K562 (cell line): ENCODE results near the gene FGF21. TPM values are rescaled to one million over a fixed set of nuclear protein-coding genes. Genes with fewer than 3 reads are reported as not detected.

ENCODE experiments used
- ESRRB ChIP-seq: fragments of 250-450 bp; sonication (Bioruptor Pico); IDR thresholded peaks from 2 replicates; pipeline ENCODE4 v1.5.0; 2020; ENCODE audit warnings: mild to moderate bottlenecking, moderate library complexity, borderline replicate concordance
- FOS ChIP-seq: IDR thresholded peaks from 3 replicates; pipeline ENCODE4 v1.6.1; 2011; ENCODE audit not compliant: insufficient read length; ENCODE audit errors: extremely low read depth
- FOSL1 ChIP-seq: fragments of 200-800 bp; sonication (Bioruptor generic); conservative IDR thresholded peaks from 2 replicates; pipeline ENCODE4 v1.6.1; 2016; ENCODE audit warnings: missing genetic modification characterization, missing compliant biosample characterization
- JUNB ChIP-seq: fragments of 450-650 bp; formaldehyde crosslinking; conservative IDR thresholded peaks from 2 replicates; pipeline ENCODE4 v1.4.0; 2020; ENCODE audit warnings: mild to moderate bottlenecking
- MAFF ChIP-seq: IDR thresholded peaks from 2 replicates; pipeline ENCODE4 v1.6.1; 2012; ENCODE audit warnings: low read length, improper control_type of control experiment
- MAFK ChIP-seq: IDR thresholded peaks from 2 replicates; pipeline ENCODE4 v1.6.1; 2011; ENCODE audit warnings: low read length, improper control_type of control experiment
- MGA ChIP-seq: fragments of 450-650 bp; IDR thresholded peaks from 2 replicates; pipeline ENCODE4 v1.6.1; 2016; ENCODE audit warnings: mild to moderate bottlenecking, moderate library complexity
- NBN ChIP-seq: fragments of 450-650 bp; IDR thresholded peaks from 2 replicates; pipeline ENCODE4 v1.6.1; 2016; ENCODE audit warnings: low read depth, mild to moderate bottlenecking
- POLR3G ChIP-seq: IDR thresholded peaks from 2 replicates; pipeline ENCODE4 v1.6.1; 2011; ENCODE audit not compliant: insufficient read length, insufficient replicate concordance; ENCODE audit errors: extremely low read depth
- SNIP1 ChIP-seq: fragments of 450-650 bp; IDR thresholded peaks from 2 replicates; pipeline ENCODE4 v1.7.1; 2017; ENCODE audit warnings: low read depth, mild to moderate bottlenecking
- SREBF2 ChIP-seq: sonication (generic); formaldehyde crosslinking; IDR thresholded peaks from 2 replicates; pipeline ENCODE4 v1.4.0; 2020; ENCODE audit warnings: mild to moderate bottlenecking, missing genetic modification reagents
- TOE1 ChIP-seq, 2 experiments: fragments of 450-650 bp in 1 of 2; sonication (generic) in 1 of 2; formaldehyde crosslinking in 1 of 2; IDR thresholded peaks; 2 replicates each; pipeline versions ENCODE4 v1.7.1 to v1.8.0; 2016 to 2022; ENCODE audit warnings: borderline replicate concordance in 2 of 2, mild to moderate bottlenecking in 2 of 2, antibody characterized with exemption in 1 of 2, inconsistent platforms in 1 of 2, low read depth in 1 of 2, missing genetic modification reagents in 1 of 2, moderate library complexity in 1 of 2
- ZBTB8A ChIP-seq: fragments of 450-650 bp; IDR thresholded peaks from 2 replicates; pipeline ENCODE4 v1.6.1; 2018; ENCODE audit warnings: mild to moderate bottlenecking, moderate library complexity; ENCODE audit not compliant: partially characterized antibody
- polyA plus RNA-seq, 8 experiments: library from polyadenylated mRNA; depleted of rRNA in 4 of 8; stranded (reverse) in 5 of 8; unstranded in 3 of 8; fragments of >200 nt; fragmentation: Nextera tagmentation in 2 of 8; fragmentation: Illumina TruSeq in 1 of 8; extraction: Ambion mirVana in 2 of 8; extraction: Trizol in 1 of 8; gene quantifications; 2 replicates each; pipeline versions ENCODE4 v1.2.1 to v1.2.3, GENCODE V29; 2011 to 2014; ENCODE audit warnings: inconsistent platforms in 1 of 8, missing spikeins in 1 of 8
- total RNA-seq, 7 experiments: library from RNA; depleted of rRNA in 6 of 7; stranded (reverse); fragments of >200 nt in 6 of 7; fragmentation: Illumina TruSeq in 2 of 7; extraction: Trizol in 2 of 7; gene quantifications; 2 replicates each; pipeline versions ENCODE4 v1.2.1 to v1.2.3, GENCODE V29; 2011 to 2021; ENCODE audit warnings: low replicate concordance in 1 of 7

FGF21 gene
- total and polyA plus RNA-seq, 9 of the 15 experiments (the other 6 are each of a cell fraction or from before 2014, with no cell fraction given), result 0.04 to 0.77 (median 0.09) TPM; not detected in 6

- peak; percentile 94 for TF ChIP-seq MGA
- no peak for TF ChIP-seq ESRRB (CRISPR knock-in tag)
- peak; percentile 61 for TF ChIP-seq FOS
- TF ChIP-seq NBN, result peak; percentile 68; the same call in 1 of the 2 replicates
- peak; percentile 96 for TF ChIP-seq TOE1 (IDR thresholded peaks at IDR 0.05; ENCODE audit: borderline replicate concordance)
- no peak for TF ChIP-seq TOE1 (CRISPR knock-in tag; IDR thresholded peaks at IDR 0.05; ENCODE audit: borderline replicate concordance, low read depth)
- TF ChIP-seq SNIP1, result no peak
- TF ChIP-seq SREBF2 (CRISPR knock-in tag), result no peak
- peak; percentile 39; the same call in 1 of the 2 replicates for TF ChIP-seq MAFK
- TF ChIP-seq POLR3G, result no peak
- TF ChIP-seq MAFF, result peak; percentile 66; the same call in 1 of the 2 replicates
- no peak for TF ChIP-seq ZBTB8A
- no peak; the same call in 1 of the 2 replicates for TF ChIP-seq JUNB
- TF ChIP-seq FOSL1, result peak; percentile 97
Measured at GRCh38 chr19:48780631-48781391, 25.5 kb downstream of the FGF21 start (continued).
